GM19452 (cell line): ENCODE measurements around the gene SH2D7.

Experiments used
- ATAC-seq: cut with Tn5 transposase; IDR thresholded peaks from one replicate; pipeline ENCODE4 v1.9.1; 2021; ENCODE audit not compliant: unreplicated experiment

SH2D7 gene

GRCh38 chr15:78077053-78077870 is 15.1 kb upstream of the SH2D7 start, which contains the start of gene TBC1D2B:
Gene TBC1D2B, minus strand, starts transcription at chr15:78077711. Its CDS starts 59 bp downstream, at chr15:78077652.
- ATAC-seq, result peak; percentile 75

- no peak for ATAC-seq
Measured at GRCh38 chr15:78077871-78078210, 14.5 kb upstream of the SH2D7 start.

- ATAC-seq, result no peak
Measured at GRCh38 chr15:78079298-78080087, 12.9 kb upstream of the SH2D7 start.

- ATAC-seq, result no peak
Measured at GRCh38 chr15:78080088-78080460, 12.3 kb upstream of the SH2D7 start.

- no peak for ATAC-seq
Measured at GRCh38 chr15:78082106-78082742, 10.1 kb upstream of the SH2D7 start.

- ATAC-seq, result no peak
Measured at GRCh38 chr15:78082743-78083110, 9.6 kb upstream of the SH2D7 start.

GRCh38 chr15:78083186-78083585 is 9.2 kb upstream of the SH2D7 start:
- ATAC-seq, result no peak

- ATAC-seq, result no peak
Measured at GRCh38 chr15:78083687-78084448, 8.5 kb upstream of the SH2D7 start.

- no peak for ATAC-seq
Measured at GRCh38 chr15:78084449-78084750, 8.0 kb upstream of the SH2D7 start.

GRCh38 chr15:78085928-78086327 is 6.4 kb upstream of the SH2D7 start:
- no peak for ATAC-seq

GRCh38 chr15:78087951-78088772 is 4.2 kb upstream of the SH2D7 start:
- peak; percentile 69 for ATAC-seq

GRCh38 chr15:78088773-78089080 is 3.6 kb upstream of the SH2D7 start:
- no peak for ATAC-seq

- no peak for ATAC-seq
Measured at GRCh38 chr15:78090422-78091063, 1.8 kb upstream of the SH2D7 start.

GRCh38 chr15:78093242-78094020 is 1.1 kb downstream of the SH2D7 start:
- no peak for ATAC-seq

GRCh38 chr15:78097667-78098066 is 5.3 kb downstream of the SH2D7 start:
- ATAC-seq, result no peak

- no peak for ATAC-seq
Measured at GRCh38 chr15:78098131-78098755, 5.9 kb downstream of the SH2D7 start.

GRCh38 chr15:78100886-78101285 is 8.5 kb downstream of the SH2D7 start:
- no peak for ATAC-seq

GRCh38 chr15:78101423-78102105 is 9.2 kb downstream of the SH2D7 start:
- ATAC-seq, result no peak
